ENCODE results near the gene SNCB.

Gene SNCB

GRCh38 chr5:176660860-176661641 lies 30.7 kb upstream of the SNCB start:
- peak; percentile 75 for DNase-seq

GRCh38 chr5:176660530-176660859 lies 30.2 kb upstream of the SNCB start:
- no peak for DNase-seq

GRCh38 chr5:176659860-176660461 lies 29.6 kb upstream of the SNCB start:
- no peak for DNase-seq

- no peak for DNase-seq
Observed at GRCh38 chr5:176659512-176659839, 29.1 kb upstream of the SNCB start.

GRCh38 chr5:176658817-176659511 lies 28.6 kb upstream of the SNCB start:
- no peak for DNase-seq

- peak; percentile 63 for DNase-seq
Observed at GRCh38 chr5:176658007-176658599, 27.8 kb upstream of the SNCB start.

GRCh38 chr5:176656467-176656990 lies 26.2 kb upstream of the SNCB start:
- DNase-seq, result no peak

- DNase-seq, result no peak
Observed at GRCh38 chr5:176654856-176655255, 24.5 kb upstream of the SNCB start.

GRCh38 chr5:176653401-176654385 lies 23.4 kb upstream of the SNCB start:
- DNase-seq, result peak; percentile 54

GRCh38 chr5:176652136-176652535 lies 21.8 kb upstream of the SNCB start:
- DNase-seq, result no peak

GRCh38 chr5:176651472-176651980 lies 21.2 kb upstream of the SNCB start:
- DNase-seq, result no peak

GRCh38 chr5:176650354-176650884 lies 20.1 kb upstream of the SNCB start:
- no peak for DNase-seq

GRCh38 chr5:176648474-176649194 lies 18.3 kb upstream of the SNCB start:
- DNase-seq, result peak; percentile 46

- DNase-seq, result no peak
Observed at GRCh38 chr5:176647843-176648473, 17.6 kb upstream of the SNCB start.

- peak; percentile 98 for DNase-seq
Observed at GRCh38 chr5:176647030-176647842, 16.9 kb upstream of the SNCB start, which contains the start of gene TSPAN17. Gene TSPAN17, plus strand, starts transcription at chr5:176647484. Its CDS starts 132 bp downstream, at chr5:176647616.

- DNase-seq, result no peak
Observed at GRCh38 chr5:176646707-176647029, 16.3 kb upstream of the SNCB start.

GRCh38 chr5:176646049-176646706 lies 15.8 kb upstream of the SNCB start:
- DNase-seq, result no peak

GRCh38 chr5:176644878-176645670 lies 14.7 kb upstream of the SNCB start:
- no peak for DNase-seq

All from activated gamma-delta T cell treated with Interleukin-2 at 50 U/mL for 16 hours (primary cell).